ENCODE data around the gene ANKLE1.

The ANKLE1 gene

GRCh38 chr19:17325881-17326594 lies 44.3 kb downstream of the ANKLE1 start:
- DNase-seq (ENCODE audit: low read depth in 2 of 2): no peak

- no peak for DNase-seq (ENCODE audit: low read depth in 2 of 2)
Measured at GRCh38 chr19:17326595-17326966, 44.9 kb downstream of the ANKLE1 start.

- DNase-seq (ENCODE audit: low read depth in 2 of 2): no peak
Measured at GRCh38 chr19:17327068-17327653, 45.5 kb downstream of the ANKLE1 start.

- DNase-seq (ENCODE audit: low read depth in 2 of 2): peak in 1 of 2 experiments; percentile 50
Measured at GRCh38 chr19:17327654-17328516, 46.2 kb downstream of the ANKLE1 start.

GRCh38 chr19:17328517-17329365 lies 47.0 kb downstream of the ANKLE1 start:
- DNase-seq (ENCODE audit: low read depth in 2 of 2): no peak

- no peak for DNase-seq (ENCODE audit: low read depth in 2 of 2)
Measured at GRCh38 chr19:17329366-17330261, 47.9 kb downstream of the ANKLE1 start.

- DNase-seq (ENCODE audit: low read depth in 2 of 2): no peak
Measured at GRCh38 chr19:17330262-17331044, 48.8 kb downstream of the ANKLE1 start.

- DNase-seq (ENCODE audit: low read depth in 2 of 2): no peak
Measured at GRCh38 chr19:17331045-17331558, 49.4 kb downstream of the ANKLE1 start.

- DNase-seq (ENCODE audit: low read depth in 2 of 2): no peak
Measured at GRCh38 chr19:17332360-17332676, 50.6 kb downstream of the ANKLE1 start.

- DNase-seq (ENCODE audit: low read depth in 2 of 2): no peak
Measured at GRCh38 chr19:17332677-17333581, 51.2 kb downstream of the ANKLE1 start.

- peak; percentile 63 to 77 for DNase-seq (ENCODE audit: low read depth in 2 of 2)
Measured at GRCh38 chr19:17333611-17334413, 52.1 kb downstream of the ANKLE1 start.

GRCh38 chr19:17334414-17335409 lies 53.0 kb downstream of the ANKLE1 start, which contains the start of gene ANO8:
Gene ANO8, minus strand, starts transcription at chr19:17334855. Its CDS starts 185 bp downstream, at chr19:17334670.
- DNase-seq (ENCODE audit: low read depth in 2 of 2): peak; percentile 92 to 98

GRCh38 chr19:17335575-17335974 lies 53.9 kb downstream of the ANKLE1 start:
- DNase-seq (ENCODE audit: low read depth in 2 of 2): no peak

All from stimulated activated CD4-positive, alpha-beta T cell treated with anti-CD3 and anti-CD28 coated beads, Interleukin-12 subunit alpha, Interleukin-12 subunit beta, amount 100 ng/mL, for 24 hours (primary cell).